Stimulated activated CD8-positive, alpha-beta memory T cell treated with anti-CD3 and anti-CD28 coated beads, Interleukin-7, amount 100 ng/mL, for 4 hours (primary cell): ENCODE measurements around the gene SLC66A1.

ENCODE experiments used
- DNase-seq, 2 donors: peaks; one replicate each; pipeline ENCODE4 v3.0.0-alpha.2; 2020; ENCODE audit warnings: low read depth in 2 of 2

SLC66A1 gene

DNA sequence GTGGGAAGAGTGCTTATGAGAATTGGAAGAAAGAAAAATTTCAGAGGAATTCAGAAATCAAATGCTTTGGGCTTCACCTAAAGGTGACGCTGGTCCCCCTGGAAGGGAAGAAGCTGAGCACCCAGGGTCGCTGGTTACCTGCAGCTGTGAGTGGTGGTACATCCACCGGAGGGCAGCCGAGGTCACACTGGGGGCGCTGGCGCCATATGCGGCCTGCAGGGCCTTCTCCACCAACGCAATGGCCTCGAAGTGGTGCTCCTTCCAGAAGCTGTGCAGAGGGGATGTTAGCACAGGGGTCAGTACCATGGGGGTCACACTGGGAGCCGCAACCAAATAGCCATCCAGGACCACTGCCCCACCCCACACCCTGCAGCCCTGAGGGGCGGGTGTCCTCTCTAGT, 6.2 kb upstream of the SLC66A1 start:
- no peak for DNase-seq

DNA sequence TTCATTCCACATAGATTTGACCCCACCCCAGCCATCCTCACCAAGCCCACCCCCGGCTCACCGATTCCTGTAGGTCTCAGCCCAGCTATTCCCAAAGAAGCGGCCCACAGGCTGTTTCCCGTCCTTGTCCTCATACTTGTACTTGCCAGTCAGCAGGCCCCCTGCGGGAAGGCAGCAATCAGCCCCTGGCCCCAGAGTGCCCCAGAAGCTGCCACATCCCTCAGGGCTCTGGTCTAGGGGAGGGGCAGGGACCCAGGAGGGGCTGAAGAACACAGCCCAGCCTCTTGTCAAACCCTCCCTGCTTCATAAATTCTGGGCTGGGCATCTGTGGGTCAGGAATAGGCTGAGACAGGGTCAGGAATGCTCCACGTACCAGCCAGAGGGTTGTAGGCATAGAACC, 5.2 kb upstream of the SLC66A1 start:
- DNase-seq = no peak

DNA sequence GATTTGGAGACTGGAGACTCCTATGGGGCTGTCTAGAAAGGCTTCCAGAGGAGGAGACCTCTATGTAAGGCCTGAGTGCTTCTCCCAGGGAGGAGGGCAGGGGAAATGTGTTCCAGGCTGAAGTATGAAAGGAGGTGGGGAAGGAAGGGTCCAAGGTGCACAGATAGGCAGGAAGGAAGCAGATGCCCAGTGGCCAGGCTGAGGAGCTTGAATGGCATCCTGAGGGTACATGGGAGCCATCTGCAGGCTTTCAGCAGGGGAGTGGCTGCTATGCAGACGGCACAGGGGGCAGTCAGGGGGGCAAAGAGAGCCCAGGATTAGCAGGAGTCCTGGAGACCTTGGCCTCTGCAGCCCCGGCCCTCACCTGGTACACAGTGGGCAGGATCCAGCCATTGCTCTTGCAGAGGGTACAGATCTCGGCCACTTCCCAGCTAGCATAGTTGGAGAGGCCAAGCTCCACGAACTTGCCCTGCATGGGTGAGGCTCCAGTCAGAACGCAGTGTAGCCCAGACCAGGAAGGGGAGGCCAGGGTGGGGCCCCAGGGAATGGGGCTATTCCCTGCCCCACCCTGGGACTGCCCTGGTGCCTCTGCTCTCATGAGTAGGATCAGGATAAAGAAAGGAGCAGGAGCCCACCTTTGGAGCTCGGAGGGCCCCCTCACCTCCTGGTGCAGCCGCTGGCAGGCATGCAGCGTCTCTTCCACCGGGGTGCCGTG, 4.2 kb upstream of the SLC66A1 start:
- no peak for DNase-seq

DNA sequence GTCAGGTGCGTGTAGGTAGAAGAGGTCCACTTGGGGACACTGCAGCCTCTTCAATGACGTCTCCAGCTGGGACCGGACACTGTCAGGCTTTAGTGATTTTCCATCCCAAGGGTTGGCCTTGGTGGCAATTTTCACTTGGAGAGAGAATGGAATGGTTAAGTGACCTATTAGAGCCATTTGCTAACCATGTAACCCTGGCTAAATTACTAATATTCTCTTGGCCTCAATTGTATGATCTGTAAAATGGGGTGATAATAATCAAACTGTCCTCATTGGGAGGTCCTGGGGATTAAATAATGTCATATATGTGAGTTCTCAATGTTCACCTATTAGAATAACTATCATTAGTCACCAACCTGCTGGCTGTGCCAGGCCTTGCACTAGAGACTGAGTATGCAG, 3.6 kb upstream of the SLC66A1 start:
- no peak for DNase-seq

DNA sequence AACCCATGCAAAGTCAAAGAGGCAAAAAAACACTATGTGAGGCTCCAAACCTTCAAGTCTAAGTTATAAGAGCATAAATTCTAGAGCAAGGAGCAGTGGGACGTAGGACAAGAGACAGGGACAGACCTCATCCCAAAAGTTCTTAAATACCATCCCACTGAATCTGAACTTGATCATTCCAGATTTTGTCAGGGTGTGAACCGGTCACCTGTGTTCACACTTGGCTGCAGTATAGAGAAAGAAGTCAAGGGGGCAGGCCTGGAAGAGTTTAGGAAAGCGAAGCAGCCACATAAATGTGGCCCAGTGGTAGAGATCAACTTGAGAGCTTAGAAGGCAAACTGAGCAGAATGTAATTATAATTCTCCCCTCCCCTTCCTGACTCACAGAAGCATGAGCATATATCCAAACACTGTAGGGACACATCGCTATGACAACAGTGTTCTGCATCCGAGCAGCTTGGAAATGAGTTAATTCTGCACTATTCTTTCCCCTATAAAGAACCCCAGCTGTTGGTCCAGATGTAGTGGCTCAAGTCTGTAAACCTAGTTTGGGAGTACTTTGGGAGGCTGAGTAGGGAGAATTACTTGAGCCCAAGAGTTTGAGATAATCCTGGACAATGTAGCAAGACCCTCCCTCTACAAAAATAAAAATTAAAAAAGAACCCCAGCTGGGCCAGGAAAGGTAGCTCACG, 2.9 kb upstream of the SLC66A1 start:
- no peak for DNase-seq

DNA sequence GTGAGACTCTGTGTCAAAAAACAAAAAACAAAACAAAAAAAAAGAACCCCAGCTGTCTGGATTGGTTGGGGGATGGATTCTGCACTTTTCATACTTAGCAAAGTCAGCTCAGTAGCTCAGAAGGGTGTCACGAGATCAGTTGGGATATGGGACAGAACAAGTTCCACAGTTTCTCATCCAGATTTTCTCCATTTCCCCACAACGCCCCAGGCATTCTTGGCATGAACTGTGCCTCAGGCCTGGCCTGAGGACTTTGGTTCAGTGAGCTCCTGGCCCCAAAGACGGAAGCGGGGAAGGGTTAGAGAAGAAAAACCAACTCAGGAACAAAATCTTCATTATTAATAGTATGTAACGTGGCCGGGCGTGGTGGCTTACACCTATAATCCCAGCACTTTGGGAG, 2.1 kb upstream of the SLC66A1 start:
- no peak for DNase-seq

DNA sequence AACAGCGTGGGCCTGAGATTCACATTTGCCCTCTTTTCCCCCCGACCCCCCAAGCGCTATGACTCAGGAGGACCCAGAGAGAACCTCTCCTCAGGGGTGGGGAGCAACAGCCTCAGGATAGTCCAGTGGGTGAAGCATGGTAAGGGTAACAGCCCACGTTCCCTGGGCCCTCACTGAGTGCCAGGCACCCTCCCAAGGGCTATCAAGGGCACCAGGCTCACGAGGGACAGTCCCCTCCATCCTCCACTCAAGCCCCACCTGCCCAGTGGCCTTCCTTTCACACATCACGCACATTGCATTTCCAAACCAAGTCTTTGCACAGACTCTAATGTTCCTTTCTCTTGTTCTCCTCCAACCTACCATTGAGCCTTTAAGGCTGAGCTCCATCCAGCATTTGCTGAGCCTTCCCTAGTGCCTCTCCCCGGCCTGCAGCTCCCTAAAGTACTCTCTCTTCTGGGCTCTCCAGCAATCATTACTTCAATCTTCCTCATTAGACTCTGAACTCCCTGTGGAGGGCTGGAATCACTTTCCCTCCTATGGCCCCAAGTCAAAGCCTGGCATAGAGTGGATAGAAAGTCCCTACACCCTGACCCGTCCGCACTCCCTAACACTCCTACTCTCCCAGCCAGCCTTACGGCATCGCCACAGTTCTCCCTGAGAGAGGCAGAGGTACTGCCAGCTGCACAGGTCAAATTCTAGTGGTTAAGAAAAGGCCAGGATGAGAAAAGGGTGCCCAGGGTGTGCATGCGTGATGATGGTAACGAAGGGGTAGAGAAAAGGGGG, 1.2 kb upstream of the SLC66A1 start:
- DNase-seq = no peak

DNA sequence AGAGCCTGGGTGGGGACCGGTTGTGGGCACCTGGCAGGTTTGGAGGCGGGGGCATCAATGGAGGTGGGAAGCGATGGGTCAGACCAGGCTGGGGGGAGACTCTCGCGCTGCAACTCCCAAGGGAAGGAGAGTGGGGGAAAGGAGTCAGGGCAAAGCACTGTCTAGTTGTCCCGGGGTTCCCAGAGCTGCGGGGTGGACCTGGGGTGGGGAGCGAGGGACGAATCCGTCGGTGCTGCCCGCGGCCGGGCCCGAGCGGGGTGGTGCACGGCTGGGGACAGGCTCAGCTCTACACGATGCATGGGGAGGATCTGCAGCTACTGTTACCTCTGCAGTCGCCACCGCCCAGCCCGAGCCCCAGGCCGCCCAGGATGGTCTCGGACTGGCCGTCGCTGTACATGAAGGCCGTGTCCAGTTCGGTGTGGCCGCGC, 609 bp upstream of the SLC66A1 start:
- DNase-seq = no peak

DNA sequence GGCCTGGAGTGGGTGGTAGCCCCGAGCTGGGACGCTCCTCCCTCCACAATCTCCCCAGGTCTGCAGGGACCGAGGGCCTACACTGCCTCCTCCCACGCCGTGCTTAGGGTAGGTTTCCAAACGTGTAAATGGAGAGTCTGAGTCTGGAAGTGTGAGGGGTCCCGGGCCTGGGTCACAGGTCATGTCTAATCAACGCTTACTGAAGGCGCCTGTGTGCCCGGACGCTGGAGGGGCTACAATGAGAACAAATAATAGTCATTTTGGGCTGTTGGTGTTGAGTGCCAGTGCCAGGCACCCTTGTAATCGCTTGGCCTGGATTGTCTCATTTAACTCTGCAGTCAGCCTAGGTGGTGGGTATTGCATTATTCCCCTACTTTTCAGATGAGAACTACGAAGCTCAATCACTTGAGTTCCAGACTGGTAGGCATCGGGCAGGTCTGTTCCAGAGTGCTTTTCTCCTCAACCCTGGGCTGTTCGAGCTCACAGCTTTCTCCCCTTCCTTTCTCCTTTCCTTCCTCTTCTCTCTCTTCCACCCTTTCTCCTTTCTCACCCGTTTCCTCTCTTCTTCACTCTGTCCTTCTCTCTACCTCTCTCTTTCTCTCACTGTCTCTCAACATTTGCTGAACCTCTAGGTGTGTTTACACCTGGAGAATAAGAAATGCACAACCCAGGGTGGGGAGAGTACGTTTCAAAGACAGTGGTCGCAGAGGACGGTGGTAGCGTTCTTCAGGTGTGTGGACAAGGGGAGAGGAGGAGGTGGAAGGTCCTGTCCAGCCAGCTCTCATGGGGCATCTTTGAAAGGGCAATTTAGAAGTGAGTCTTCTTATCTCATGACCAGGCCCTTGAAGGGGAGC, 883 bp downstream of the SLC66A1 start:
- no peak for DNase-seq

DNA sequence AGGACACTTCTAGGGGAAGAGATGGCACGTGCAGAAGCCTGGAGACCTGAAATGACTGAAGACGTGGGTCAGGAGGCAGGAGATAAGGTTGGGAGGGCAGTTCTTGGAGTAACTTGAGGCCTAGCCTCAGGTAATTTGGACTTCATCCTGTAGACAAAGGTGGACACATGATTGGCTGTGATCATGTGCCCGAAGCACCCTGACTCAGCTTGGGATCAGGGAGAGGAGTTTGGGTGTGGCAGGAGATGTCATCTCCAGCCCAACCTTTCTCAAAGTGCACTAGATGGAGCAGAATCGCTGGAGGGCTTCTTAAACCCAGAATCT, 1.5 kb downstream of the SLC66A1 start:
- DNase-seq = no peak

DNA sequence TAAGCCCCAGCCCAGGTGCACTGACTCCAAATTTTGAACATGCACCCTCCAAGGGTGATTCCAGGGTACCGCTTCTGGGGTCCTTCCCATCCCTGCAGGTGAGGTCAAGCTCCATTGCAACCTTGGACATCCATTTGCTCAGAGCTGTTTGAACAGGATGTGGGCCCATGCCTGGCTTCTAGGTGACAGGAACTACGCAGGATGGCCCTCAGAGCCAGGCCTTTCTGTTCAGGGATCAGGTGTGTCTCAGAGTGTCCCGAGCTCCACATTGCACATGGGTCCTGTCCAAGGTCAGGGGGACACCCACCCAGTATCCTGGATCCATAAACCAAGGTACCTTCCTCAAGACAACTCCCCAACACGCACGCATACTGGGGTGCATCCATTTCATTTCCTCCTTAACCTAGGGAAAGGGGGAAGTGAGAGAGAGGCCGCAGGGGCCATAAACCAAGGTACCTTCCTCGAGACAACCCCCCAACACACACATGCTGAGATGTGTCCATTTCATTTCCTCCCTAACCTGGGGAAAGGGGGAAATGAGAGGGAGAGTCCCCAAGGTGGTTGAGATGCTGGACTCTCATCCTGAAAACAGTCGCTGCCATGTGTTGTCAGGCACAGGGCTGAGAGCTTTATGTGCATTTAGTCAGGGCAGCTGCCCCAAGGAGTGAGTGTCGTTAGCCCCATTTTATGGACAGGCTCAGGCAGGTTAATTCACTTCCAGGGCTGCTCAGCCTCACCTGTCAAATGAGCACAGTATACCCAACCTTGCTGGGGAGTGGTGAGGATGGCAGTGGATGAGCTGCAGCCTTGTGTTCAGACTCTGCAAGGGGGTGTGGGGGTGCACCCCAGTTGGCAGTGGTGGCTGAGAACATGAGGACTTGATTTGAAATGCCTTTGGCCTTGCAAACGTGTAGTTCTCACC, 2.1 kb downstream of the SLC66A1 start:
- no peak for DNase-seq

DNA sequence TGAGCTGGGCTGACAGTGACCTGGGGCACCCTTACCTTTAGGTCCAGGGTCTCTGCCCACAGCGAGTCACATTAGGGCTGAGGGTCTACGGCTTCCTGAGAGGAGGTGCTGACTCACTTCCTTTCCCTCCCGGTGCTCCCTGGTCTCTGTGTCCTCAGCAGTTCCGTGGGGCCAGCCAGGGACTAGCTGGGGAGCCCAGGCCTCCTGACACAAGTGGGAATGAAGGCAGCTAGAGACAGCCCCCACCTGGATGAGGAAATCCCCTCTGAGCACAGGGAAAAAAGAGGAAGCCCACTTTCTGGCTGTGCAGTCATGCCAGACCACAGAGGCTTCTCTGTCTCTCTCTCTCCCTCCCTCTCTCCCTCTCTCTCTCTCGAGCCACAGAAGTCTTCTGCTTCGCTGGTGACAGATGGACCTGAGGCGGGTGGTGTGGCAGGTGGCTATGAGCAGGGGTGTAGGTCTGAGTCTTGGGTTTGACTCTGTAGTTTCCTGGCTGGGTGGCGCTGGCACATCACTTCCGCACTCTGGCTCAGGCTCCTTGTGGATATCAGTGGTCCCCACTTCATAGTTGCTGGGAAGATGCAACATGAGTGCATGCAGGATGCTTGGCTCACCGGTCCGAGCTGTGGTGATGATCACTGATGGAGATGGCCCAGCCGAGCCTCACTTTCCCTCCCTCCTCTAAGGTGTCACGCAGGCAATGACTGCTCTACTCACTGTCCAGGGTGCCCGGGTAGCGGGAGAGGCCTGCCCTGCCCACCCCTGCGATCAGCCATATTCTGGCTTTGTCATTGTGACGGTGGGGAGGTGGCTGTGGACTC, 3.5 kb downstream of the SLC66A1 start:
- no peak for DNase-seq

DNA sequence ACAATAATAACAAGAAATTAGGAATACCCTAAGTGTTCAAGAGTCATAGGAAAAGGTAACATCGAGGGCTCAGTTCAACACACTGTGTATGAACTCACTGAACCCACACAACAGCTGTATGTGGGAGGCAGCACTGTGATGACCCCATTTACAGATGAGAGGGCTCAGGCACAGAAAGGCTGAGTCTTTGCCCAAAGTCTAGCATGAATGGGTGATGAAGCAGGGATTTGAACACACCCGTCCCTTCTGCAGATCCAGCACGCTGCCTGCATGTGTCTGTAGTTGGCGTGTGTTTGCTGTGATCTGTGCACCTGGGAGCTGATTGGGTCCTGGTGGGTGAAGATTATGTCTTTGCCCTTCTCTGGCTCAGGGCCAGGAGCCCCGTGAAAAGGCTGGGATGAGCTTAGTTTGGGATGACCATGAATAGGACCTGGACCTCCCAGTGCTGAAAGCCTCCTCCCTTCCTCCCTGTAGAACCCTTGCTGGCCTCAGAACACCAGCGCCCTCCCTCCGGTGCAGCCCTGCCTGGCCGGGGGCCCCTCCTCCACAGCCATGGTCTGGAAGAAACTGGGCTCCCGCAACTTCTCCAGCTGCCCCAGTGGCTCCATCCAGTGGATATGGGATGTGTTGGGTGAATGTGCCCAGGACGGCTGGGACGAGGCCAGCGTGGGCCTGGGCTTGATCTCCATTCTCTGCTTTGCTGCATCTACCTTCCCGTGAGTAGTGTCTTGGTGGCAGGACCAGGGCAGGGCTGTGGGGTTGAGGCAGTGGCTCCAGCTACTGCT, 5.2 kb downstream of the SLC66A1 start:
- DNase-seq = no peak

DNA sequence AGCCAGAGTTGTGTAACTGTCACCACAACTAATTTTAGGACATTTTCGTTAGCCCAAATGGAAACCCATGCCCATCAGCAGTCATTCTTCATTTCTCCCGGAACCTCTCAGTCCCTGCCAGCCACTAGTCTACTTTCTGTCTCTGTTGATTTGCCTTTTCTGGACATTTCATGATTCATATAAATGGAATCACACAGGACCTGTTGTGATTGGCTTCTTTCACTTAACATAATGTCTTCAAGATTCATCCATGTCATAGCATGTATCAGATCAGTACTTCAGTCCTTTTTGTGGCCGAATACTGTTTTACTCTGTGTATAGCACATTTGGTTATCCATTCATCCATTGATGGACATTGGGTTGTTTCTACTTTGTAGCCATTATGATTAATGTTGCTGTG, 7.1 kb downstream of the SLC66A1 start:
- DNase-seq = no peak

DNA sequence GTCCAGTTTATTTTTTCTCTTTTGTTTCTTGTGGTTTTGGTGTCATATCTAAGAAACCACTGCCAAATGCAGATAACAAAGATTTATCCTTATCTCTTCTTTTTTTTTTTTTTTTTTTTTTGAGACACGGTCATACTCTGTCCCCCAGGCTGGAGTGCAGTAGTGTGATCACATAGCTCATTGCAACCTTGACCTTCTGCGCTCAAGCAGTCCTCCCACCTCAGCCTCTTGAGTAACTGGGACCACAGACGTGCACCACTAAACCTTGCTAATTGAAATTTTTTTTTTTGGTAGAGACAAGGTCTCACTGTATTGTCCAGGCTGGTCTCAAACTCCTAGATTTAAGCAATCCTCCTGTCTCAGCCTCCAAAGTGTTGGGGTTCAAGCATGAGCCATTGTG, 8.9 kb downstream of the SLC66A1 start:
- DNase-seq = no peak

DNA sequence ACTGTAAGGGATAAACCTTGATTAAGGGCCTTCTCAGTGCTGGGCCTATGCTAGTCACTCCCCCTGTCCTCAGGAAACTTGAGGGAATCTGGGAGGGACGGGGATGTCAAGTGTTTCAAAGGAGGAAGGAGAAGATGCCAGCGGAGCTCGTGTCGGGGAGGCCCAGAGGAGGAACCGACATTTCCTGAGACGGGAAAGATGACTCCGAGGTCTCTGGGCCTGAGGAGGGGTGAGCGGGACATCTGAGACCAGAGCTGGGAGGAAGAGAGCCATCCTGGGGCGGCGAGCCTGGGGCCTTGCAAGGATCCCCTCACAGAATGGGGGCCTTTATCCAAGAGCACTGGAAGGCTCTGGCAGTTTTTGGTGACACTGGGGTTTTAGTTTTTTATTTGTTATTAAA, 10.4 kb downstream of the SLC66A1 start:
- DNase-seq = no peak

DNA sequence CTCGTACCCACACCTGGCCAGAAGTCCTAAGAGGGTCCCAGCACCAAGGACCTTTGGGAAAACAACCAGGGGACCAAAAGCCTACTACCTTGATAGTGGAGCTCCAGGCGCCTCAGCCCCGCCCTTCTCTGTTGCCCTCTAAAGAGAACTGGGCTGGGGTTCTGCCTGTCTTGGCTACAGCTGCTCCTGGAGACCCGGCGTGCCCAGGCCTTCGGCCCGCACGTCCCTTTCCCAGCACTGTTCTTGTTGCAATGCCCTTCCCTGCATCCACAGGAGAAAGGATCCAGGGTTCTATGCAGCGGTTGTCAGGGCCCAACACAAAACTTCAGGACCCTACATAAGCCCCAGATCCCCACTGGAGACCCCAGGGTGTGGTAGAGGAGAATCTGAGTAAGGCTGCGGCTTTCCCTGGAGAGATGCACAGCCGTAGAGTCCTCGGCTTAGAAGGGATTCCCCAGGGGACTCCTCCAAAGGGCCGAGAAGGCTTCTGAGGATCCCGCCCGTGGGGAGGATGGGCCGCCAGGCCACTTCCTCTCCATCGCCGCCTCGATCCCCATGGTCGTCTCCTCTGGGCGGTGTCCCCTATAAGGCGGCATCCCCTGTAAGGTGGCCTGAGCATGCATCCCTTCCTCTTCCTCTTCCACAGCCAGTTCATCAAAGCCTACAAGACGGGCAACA, 12.0 kb downstream of the SLC66A1 start:
- no peak for DNase-seq

DNA sequence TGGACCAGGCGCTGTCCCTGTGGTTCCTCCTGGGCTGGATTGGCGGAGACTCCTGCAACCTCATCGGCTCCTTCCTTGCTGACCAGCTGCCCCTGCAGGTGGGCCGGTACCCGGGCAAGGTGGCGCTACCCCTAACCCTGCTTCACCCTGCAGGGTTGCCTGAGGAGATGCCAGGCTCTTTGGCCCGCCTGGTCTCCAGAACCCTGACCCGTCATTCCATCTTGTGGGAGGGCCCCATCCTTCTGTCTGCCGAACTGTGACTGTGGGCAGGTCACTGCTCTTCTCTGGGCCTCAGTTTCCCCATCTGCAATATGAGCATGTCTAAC, 12.5 kb downstream of the SLC66A1 start:
- no peak for DNase-seq

DNA sequence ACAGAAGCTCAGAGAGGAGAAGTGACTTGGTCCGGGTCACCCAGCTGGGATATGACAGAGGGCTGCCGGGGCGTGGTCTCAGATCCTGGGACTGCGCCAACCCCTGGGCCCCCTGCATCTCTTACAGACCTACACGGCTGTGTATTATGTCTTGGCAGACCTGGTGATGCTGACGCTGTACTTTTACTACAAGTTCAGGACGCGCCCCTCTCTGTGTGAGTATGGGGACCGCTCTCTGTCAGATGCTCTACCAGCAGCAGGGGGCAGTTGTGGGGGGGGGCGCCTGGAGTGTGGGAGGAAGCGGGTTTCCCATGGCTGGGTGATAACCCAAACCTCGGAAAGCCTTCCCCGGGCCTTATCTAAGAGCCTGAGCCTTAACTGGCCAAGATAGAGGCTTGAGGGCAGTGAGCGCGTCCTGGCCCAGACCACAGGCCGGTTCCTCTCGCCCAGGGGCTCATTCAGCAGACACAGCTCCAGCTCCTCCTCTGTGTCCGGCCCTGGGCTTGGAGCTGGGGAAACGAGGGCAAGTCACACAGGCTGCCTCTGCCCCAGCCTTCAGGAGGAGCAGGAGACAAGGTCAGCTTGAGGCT, 13.3 kb downstream of the SLC66A1 start:
- no peak for DNase-seq
